Gastroesophageal sphincter (tissue), 4 donors: ENCODE results near the gene NKX2-2. TPM values are rescaled to one million over a fixed set of nuclear protein-coding genes. Genes with fewer than 3 reads are reported as not detected.

Experiments
- ATAC-seq: fragments of 150-250 bp; one replicate; pipeline ENCODE4 v1.9.1; 2016; ENCODE audit warnings: mild to moderate bottlenecking, moderate library complexity
- H3K27ac ChIP-seq, 4 donors: fragments of 200-600 bp; sonication (generic) in 3 of 4; 1 replicate in 3 of 4; 2 replicates in 1 of 4; pipeline ENCODE4 v1.5.1; 2016 to 2019
- H3K27me3 ChIP-seq: fragments of 200-600 bp; sonication (generic); one replicate; pipeline ENCODE4 v1.5.1; 2019
- H3K36me3 ChIP-seq, 2 donors: fragments of 200-600 bp; sonication (generic); one replicate each; pipeline ENCODE4 v1.5.1; 2019; ENCODE audit warnings: control low read depth in 1 of 2
- H3K4me1 ChIP-seq, 3 donors: fragments of 200-600 bp; sonication (generic); 1 replicate in 2 of 3; 2 replicates in 1 of 3; pipeline ENCODE4 v1.5.1; 2016 to 2019; ENCODE audit warnings: control low read depth in 2 of 3
- H3K4me3 ChIP-seq, 2 donors: fragments of 200-600 bp; sonication (generic); one replicate each; pipeline ENCODE4 v1.5.1; 2019; ENCODE audit warnings: mild to moderate bottlenecking in 1 of 2, moderate library complexity in 1 of 2
- H3K9me3 ChIP-seq, 3 donors: fragments of 200-600 bp; sonication (generic); one replicate each; pipeline ENCODE4 v1.5.1; 2017 to 2019; ENCODE audit warnings: control low read depth in 2 of 3
- CTCF ChIP-seq, 4 experiments: fragments of 200-600 bp in 2 of 4; fragments of 450-650 bp in 2 of 4; sonication (generic) in 1 of 4; IDR thresholded peaks; one replicate each; pipeline ENCODE4 v1.5.1; 2017 to 2019; ENCODE audit warnings: antibody characterized with exemption in 4 of 4, mild to moderate bottlenecking in 2 of 4, moderate library complexity in 2 of 4
- EP300 ChIP-seq: sonication (generic); formaldehyde crosslinking; IDR thresholded peaks from one replicate; pipeline ENCODE4 v1.6.1; 2017; ENCODE audit warnings: antibody characterized with exemption, mild to moderate bottlenecking
- POLR2A ChIP-seq, 2 donors: fragments of 450-650 bp; IDR thresholded peaks; one replicate each; pipeline ENCODE4 v1.6.1; 2017; ENCODE audit warnings: antibody characterized with exemption in 2 of 2, mild to moderate bottlenecking in 2 of 2, moderate library complexity in 1 of 2
- POLR2AphosphoS5 ChIP-seq: sonication (generic); formaldehyde crosslinking; IDR thresholded peaks from one replicate; pipeline ENCODE4 v1.6.1; 2017; ENCODE audit warnings: antibody characterized with exemption
- WGBS, 2 donors: methylation state at CpG; one replicate each; pipeline ENCODE4 v1.1.5; 2018; ENCODE audit warnings: low coverage in 1 of 2; 5-methylcytosine and 5-hydroxymethylcytosine counted together
- total RNA-seq, 4 donors: library from RNA; depleted of rRNA; stranded (reverse); fragments of >200 nt; gene quantifications; one replicate each; pipeline ENCODE4 v1.1.0, GENCODE V29; 2016

The NKX2-2 gene
- total RNA-seq, 4 donors from 2014 or later, result not detected

GRCh38 chr20:21508230-21509078 is 5.4 kb downstream of the NKX2-2 start:
- Histone ChIP-seq H3K27me3 (peaks cover 100% of the 10 kb centered on the region), H3K4me1 (peaks cover 0 to 65% (median 40%) of the 10 kb centered on the region in 3 donors)
- no peak for ATAC-seq

GRCh38 chr20:21507400-21508229 is 6.2 kb downstream of the NKX2-2 start:
- Histone ChIP-seq H3K27me3 (peaks cover 100% of the 10 kb centered on the region), H3K4me1 (peaks cover 0 to 56% (median 31%) of the 10 kb centered on the region in 3 donors), H3K36me3 (no peaks in the 10 kb centered on the region), H3K27ac (no peak overlapping the region), H3K4me3 (no peak overlapping the region), H3K9me3 (no peaks in the 10 kb centered on the region)
- TF ChIP-seq POLR2AphosphoS5, result no peak
- TF ChIP-seq POLR2A (IDR thresholded peaks at IDR 0.05), result no peak
- TF ChIP-seq CTCF (IDR thresholded peaks at IDR 0.05), result no peak
- no peak for TF ChIP-seq EP300
- 1% methylated on average over 11 to 12 of the region's 44 CpGs for WGBS, 2 donors
- no peak for ATAC-seq

More at GRCh38 chr20:21508230-21509078, 5.4 kb downstream of the NKX2-2 start:
- 1 to 5% methylated on average over 11 to 19 of the region's 47 CpGs for WGBS, 2 donors
- H3K4me3 ChIP-seq, result no peak overlapping the region
- no peak for TF ChIP-seq EP300
- no peak for TF ChIP-seq POLR2AphosphoS5
- TF ChIP-seq CTCF (IDR thresholded peaks at IDR 0.05), result no peak
- no peak for TF ChIP-seq POLR2A (IDR thresholded peaks at IDR 0.05)
- H3K36me3 ChIP-seq, result no peaks in the 10 kb centered on the region
- H3K27ac ChIP-seq, result no peak overlapping the region
- H3K9me3 ChIP-seq, result no peaks in the 10 kb centered on the region

- peak; percentile 47 for ATAC-seq
- peaks cover 0 to 40% (median 25%) of the 10 kb centered on the region in 3 donors for H3K4me1 ChIP-seq
- WGBS, 2 donors, result no CpG with 5 or more reads among the region's 95 CpGs
- H3K4me3 ChIP-seq, result peak overlapping the region in 1 of 2 donors; percentile 36
- no peak overlapping the region for H3K27ac ChIP-seq
- H3K27me3 ChIP-seq, result peaks cover 100% of the 10 kb centered on the region
- no peaks in the 10 kb centered on the region for H3K9me3 ChIP-seq
- peak in 3 of 4 experiments; percentile 50 to 82 (median 65) for TF ChIP-seq CTCF (IDR thresholded peaks at IDR 0.05)
- TF ChIP-seq POLR2A (IDR thresholded peaks at IDR 0.05), result no peak
- no peaks in the 10 kb centered on the region for H3K36me3 ChIP-seq
These were observed 7.9 kb downstream of the NKX2-2 start for GRCh38 chr20:21505810-21506530.

GRCh38 chr20:21505161-21505809 is 8.6 kb downstream of the NKX2-2 start:
- ATAC-seq, result peak; percentile 30
- H3K4me3 ChIP-seq, result peak overlapping the region in 1 of 2 donors; percentile 36
- 9% methylated on average over 15 of the region's 36 CpGs; no CpG with 5 or more reads in 1 of the 2 donors for WGBS, 2 donors
- H3K27me3 ChIP-seq, result peaks cover 100% of the 10 kb centered on the region
- H3K9me3 ChIP-seq, result no peaks in the 10 kb centered on the region
- H3K4me1 ChIP-seq, result peaks cover 0 to 33% (median 19%) of the 10 kb centered on the region in 3 donors
- no peaks in the 10 kb centered on the region for H3K36me3 ChIP-seq
- peak in 3 of 4 experiments; percentile 80 to 96 (median 88) for TF ChIP-seq CTCF (IDR thresholded peaks at IDR 0.05)
- no peak for TF ChIP-seq POLR2AphosphoS5
- no peak overlapping the region for H3K27ac ChIP-seq
